Fibroblast of skin of right biceps (primary cell): ENCODE data around the gene SERPINB6.
"Not testable (repeated sequence)": the region's sequence is repeated elsewhere in the genome, so short reads cannot be mapped to it uniquely, and the experiment has no call there.

Source experiments
- DNase-seq: peaks from one replicate; pipeline ENCODE4 v3.0.0-alpha.2; 2013

The SERPINB6 gene

DNA sequence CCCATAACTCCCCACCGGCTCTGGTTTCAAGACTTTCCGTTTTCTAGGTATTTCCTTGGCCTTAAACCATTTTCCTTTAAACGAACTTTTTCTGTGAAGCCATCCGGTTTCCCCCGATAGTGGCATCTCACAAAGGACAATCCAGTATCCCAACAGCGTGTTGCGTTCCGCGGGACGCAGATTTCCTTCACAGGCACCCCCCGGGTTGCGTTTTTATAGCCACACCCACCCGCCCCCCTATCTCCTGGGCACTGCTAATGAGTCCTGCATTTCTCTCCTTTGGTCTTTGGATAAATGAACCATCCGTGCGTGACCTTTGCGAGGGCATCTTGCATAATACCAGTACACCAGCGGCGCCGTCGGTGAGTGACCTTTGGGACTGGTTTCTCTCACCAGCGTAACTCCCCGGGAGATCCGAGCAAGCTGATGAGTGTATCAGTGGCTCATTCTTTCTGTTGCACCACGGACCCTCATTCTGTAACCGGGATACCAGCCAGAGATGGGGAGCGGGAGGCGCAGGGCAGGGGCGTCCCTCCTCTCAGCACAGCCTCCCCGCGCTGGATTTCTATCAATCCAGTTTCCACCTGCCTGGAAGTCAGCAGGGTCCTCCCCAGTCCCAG lies 27.7 kb upstream of the SERPINB6 start:
- DNase-seq: peak; percentile 79

DNA sequence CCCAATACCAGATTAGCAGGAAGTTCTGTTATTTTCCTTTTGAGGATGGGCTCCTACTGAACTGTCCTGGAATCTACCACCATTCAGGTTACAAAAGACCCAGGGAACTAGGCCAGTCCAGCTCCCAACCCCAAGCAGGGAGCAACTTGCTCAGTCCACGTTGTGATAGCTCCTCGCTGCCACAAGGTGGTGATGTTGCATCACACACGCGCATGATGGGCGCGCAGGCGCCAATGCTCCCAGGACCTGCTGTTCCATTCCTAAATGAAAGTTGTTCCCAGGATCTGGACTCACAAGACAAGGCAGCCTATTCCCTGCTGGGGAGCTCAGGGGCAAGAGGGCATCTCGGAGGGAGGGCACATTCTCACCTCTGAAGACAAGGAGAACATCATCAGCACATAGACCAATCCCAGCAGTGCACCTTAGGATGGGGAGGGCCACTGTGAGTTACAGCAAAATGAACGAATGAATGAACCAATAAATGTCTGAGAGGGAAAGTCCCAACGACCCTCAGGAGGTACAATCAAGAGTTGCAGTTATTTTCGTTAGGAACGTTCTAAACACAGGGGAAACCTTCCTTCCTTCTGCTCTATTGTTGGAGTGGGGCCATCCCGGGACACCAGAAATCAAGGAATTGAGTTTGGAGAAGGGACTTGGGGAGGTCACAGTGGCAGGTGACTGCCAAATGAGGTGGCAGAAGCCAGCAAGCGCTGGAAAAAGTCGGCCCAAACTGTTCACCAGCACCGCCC lies 27.1 kb upstream of the SERPINB6 start:
- not testable (repeated sequence) for DNase-seq

DNA sequence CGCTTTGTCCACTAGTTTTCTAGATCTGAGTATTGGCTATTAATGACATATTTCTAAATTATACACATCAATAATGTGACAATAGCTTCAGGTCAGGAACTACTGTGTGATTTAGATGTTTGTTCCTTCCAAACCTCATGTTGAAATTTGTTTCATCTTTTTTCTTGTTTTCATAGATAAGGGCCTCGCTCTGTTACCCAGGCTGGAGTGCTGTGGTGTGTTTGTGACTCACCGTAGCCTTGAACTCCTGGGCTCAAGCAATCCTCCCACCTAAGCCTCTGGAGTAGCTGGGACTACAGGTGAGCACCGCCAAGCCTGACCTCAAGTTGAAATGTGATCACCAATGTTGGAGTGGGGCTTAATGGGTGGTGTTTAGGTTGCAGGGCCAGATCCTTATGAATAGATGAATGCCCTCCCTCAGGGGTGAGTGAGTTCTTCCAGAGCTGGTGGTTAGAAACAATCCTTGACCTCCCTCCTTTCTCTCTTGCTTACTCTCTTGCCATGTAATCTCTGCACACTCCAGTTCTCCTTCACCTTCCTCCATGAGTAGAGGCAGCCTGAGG lies 22.5 kb upstream of the SERPINB6 start:
- no peak for DNase-seq

DNA sequence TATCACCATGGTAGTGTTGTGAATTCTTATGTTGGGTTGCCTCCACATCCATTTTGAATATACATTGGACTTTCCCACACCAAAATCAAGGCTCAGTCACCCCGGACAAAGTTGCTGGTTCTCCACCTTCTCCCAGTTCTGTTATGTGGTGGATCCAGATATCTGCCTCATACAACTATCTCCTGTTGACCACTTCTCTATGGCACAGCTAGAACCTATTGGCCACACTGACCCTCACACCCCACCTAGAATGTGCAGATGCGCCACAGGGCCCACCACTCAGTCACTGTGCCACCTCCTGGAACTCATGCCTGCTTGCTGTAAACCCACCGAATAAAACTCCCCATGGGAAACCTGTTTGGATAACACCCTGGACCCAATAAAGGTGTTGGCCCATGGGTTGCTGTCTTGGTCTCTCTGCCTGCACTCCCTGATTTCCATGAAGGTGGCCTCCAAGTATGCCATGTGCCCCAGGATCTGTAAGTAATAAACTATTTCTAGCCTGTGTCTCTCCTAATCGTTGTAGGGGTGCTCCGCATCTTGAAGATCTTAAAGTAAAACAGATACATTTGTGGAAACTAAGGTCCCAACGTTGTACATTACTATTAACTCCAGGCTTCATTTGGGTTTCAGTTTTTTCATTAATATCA lies 21.1 kb upstream of the SERPINB6 start:
- no peak for DNase-seq

DNA sequence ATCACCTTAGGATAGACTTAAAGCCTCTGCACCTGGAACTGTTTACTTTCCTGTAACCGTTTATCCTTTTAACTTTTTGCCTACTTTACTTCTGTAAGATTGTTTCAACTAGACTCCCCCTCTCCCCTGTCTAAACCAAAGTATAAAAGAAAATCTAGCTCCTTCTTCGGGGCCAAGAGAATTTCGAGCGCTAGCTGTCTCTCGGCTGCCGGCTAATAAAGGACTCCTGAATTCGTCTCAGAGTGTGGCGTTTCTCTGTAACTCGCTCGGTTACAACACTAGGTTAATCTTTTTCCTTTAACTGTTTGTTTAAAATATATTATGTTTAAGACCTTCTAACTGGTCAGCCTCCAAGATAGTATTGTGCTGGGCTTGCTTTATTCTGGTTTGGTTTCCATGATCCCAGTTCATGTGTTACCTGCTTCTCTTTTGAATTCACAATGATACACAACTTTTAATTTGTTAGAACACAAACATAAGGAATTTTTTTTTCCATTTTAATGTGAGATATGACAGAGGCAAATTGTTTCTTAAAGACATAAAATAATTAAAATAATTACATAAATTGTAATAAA lies 19.7 kb upstream of the SERPINB6 start:
- no peak for DNase-seq

DNA sequence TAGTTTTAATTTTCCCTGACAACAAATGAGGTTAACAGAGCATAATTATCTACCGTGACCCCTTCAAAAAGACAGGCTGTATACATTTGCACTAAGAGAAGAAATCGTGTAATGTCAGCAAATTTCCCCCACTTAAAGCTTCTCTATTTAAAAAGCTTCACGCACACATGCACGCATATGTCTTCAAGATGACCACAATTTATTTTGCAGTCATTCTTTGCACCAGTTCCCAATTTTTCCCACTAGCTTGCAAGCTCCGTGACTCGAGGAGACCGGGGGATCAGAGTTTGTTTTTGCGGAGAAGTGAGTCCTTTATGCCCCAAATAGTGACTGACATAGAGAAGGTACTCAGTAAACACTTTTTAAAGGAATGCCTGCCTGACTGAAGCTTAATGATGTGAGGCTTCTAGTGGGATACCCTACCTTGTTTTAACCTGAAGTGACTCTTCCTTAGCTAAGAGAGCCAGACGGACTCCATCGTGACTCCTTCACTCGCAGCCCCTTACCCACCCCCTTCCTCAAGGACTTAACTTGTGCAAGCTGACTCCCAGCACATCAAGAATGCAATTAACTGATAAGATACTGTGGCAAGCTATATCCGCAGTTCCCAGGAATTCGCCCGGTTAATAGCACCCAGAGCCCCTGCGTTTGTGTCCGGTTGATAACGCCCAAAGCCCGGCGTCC lies 19.0 kb upstream of the SERPINB6 start:
- DNase-seq: peak; percentile 56

DNA sequence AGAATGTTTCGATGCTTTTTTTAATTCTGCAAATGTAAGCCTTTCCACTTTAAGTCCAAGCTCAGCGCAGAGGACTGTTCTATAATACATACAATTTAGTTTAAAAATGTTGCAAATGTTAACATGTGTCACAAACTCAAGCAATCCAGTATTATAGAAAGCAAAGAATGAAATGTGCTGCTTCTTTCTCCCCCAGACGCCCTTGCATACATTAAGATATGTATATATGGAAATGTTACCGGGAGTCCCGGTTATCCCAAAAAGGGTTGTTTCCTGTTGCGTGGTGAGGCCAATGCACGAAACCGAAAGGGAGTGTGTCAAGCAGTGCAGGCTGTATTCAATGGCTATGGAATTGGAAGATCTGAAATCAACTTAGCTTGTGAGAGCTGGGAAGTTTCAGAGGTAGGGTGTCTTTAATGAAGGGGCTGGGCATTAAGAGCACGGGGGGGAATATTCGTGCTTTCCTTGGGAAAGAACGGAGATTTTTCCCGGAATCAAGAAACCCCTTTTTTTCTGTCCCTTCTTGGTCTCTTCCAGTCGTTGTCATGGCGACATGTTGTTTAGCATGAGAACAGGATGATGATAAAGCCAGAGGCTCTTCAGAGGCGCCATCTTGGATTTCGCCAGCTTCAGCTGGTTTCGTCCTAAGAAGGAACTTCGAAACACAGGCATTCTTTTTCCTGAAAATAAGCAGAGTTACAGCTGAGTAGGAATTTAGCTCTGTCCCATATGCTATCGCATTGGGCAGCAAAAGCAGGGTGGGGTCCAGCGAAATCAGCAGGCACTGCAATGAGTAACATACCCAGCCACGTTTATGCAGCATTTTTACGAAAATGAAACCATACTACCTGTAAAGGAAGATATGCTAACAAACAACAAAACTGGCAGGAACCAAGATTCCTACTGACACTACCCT lies 18.2 kb upstream of the SERPINB6 start:
- DNase-seq: peak; percentile 96

DNA sequence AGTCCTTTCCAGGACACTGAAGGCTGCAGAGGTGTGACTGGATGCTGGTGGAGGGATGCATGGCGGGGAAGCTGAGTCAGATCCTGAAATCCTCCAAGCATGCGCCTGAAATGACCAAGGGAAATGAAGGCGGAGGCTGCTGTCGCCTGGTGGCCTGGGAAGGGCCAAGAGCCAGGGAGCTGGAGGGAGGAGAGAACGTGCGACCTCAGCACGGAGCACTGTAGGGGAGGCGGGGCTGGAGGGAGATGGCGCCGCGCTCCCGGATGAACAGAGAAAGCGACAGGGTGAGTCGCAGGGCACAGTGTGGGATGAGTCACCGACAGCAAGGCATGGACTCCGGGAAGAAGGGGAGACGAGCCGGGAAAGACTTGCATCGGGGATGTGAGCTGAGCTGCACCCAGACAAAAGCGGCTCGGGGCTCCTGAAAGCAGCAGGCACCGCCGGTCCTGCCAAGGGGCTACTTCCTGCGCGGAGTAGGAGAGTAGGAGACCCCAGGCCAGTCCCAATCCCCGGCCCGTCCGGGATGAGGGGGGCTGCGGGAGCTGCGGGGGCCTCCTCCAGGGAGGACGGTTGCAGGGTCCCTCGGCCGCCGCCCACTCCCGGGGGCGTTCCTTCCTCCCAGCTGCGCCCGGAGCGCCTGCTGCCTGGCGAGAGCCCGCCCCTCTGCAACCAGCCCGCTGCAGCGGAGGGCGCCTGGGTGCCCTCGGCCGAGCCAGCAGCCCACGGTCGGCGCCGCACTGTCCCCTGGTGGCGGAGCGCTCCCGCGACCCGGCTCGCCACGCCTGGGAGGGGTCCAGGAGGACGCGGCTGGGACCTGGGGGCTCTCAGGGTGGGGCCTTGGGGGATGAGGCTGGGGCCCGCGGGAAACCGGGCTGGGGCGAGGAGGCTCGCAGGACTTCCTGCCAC lies 17.3 kb upstream of the SERPINB6 start:
- DNase-seq: peak; percentile 99

DNA sequence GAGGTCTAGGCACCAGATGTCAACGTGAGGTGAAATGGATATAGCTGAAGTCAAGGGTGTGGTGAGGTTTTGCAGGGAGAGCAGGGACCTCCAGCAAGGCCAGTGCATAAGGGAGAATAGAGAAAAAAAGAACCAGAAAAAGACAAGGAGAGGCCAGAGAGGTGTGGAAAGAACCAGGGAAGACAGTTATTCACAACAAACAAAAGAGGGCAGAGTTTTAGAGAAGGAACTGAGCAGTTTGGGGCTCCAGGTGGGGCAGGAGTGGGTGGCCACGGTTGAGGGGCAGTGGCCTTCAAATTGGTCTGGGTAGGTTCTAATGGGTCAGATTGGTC lies 16.7 kb upstream of the SERPINB6 start:
- DNase-seq: no peak

DNA sequence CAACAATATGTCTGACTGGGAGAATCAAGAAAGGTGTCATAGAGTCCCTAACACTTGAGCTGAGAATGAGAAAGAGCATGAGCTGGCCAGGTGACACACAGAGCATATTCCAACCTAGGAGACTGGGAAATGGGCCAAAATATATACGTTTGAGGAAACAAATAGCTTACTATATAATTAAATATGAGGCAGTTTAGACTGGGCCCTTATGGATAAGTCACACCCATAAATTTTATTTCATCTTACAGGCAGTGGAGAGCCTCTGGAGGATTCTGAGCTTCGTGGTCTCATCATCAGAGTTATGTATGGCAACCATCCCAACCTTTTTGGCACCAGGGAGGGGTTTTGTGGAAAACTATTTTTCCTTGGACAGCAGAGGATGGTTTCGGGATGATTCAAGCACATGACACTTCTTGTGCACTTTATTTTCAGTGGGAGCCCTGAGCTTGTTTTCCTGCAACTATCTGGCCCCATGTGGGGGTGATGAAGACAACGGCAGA lies 15.4 kb upstream of the SERPINB6 start:
- peak; percentile 99 for DNase-seq

DNA sequence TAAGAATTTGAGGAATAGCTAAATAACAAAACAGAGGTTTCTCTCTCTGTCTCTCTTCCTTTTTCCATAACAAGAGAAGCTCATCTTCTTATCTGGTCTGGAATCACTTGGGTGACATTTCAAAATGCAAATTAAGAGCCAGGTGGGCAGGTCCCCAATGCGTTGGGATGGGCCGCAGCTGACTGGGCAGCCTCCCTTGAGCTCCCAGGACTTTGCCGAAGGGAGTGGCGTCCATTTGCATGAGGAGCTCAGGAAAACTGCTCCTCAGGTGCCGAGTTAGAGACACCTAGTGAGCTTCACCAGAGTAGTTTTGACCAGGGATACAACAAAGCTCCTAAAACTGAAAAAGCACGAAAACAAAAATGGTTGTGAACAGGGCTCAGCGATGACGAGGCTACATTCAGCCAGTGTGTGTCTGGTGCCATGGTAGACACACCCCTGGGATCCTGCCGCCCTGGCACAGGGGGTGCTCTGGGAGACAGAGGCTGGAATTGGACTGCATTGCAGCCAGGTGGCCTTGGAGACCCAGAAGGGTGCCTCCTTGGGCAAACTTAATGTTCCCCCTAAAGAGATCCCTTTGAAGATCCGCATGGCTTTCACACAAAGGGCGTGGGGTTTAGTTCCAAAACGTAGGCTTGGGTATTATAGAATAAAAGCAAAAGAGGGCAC lies 13.5 kb upstream of the SERPINB6 start:
- DNase-seq: no peak

DNA sequence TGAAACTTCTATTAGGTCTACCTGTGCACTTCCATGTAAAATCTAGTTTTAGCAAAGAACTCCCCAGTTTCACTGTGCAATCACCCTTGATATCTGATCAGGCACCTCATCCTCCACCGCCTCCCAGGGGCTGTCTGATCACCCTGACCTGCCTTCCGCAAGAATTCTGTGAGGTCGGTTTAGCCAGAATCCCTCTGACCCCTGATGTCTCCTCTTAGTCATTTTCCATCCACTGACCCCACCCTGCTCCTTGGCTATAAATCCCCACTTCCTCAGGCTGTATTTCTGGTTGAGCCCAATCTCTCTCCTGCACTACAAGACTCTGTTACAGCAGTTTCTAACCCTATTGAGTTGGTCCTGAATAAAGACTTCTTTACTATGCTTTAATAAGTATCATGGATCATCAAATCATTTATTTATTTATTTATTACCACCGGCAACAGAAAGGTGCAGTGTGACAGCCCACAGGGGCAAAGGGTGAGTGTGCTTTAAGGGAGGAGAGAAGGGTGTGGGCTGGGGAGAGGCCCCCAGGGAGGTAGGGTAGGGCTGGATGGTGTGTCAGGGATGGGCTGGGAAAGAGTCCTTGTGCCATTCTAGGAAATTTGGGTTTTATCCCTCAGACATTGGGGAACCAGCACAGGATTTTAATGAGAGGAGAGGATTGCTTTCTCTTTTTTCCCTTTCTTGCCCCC lies 11.2 kb upstream of the SERPINB6 start:
- DNase-seq: no peak

DNA sequence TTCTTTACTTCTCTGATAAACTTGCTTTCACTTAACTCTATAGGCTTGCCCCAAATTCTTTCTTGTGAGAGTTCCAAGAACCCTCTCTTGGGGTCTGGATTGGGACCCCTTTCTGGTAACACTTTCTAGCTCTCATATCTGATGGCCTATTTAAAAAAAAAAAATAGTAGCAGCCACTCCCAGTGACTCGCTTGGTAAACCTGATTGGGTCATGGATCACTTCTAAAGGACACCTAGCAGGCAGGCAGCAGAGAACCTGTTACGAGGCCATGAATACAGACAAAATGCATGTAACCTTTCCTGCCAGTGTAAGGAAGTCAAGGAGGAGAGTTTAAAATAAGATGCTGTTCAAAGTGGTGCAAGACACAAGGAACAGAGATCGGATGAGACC lies 9.1 kb upstream of the SERPINB6 start:
- DNase-seq: no peak

DNA sequence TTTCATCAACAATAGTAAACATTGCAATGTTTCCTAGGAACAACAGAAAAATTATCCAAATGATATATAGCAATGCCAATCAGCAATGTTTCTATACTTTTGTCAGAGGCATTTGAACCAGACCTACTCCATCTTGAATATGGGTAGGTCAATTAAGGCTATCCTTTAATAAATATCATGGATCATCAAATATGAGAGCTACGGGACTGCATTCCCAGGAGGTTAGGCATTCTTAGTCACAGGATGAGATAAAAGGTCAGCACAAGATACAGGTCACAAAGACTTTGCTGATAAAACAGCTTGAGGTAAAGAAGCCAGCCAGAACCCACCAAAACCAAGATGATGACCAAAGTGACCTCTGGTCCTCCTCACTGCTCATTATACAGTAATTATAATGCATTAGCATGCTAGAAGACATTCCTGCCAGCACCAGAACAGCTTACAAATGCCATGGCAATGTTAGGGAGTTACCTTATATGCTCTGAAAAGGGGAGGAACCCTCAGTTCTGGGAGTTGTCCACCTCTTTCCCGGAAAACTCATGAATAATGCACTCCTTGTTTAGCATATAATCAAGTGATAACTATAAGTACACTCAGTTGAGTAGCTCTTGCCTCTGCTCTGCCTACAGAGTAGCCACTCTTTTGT lies 8.6 kb upstream of the SERPINB6 start:
- peak; percentile 33 for DNase-seq

DNA sequence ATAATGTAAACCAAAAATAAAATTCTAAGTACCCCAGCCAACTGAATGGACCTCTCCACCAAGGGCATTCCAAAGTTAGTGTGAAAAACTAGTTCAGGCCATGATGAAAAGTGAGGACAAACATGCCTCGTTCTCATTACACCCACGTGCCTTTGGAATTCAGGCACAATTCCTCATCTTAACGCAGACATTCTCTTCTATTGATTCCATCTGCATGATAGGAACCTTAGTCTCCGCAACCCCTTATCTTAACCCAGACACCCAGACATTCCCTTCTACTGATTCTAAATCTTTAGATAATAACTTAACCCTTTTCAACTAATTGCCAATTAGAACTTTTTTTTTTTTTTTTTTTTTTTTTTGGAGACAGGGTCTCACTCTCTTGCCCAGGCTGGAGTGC lies 7.6 kb upstream of the SERPINB6 start:
- DNase-seq: peak; percentile 52

DNA sequence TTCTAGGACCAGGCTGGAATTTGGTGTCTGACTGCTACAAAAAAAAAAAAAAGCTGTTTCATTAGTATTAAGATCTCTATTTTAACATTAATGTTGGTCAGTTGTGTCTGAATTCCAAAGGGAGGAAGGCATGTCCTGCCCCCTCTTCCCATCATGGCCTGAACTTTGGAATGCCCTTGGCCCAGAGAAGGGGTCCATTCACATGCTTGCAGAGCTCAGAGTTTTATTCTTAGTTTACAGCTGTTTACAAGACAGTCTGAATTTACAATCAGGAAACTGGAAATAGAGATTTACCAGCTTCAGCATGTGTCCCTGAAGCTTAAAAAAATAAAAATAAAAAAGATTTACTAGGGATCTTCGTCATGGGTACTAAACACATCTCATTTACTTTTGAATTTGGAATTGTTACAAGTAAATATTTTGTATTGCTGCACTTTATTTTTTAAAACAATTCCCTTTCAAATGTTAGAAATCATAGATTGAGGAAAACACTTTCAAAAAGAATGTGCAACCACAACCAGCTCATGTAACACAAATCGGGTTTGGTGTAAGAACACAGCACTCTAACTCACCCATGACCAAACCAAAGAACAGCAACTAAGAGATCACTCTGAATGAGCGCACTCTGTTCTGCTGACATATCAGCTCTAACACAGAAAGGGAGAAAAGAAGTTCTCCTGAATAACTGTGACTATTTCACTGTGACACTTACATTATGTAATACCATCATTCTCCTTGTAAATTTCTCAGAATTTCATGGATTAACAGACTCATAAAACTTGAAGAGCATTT lies 6.6 kb upstream of the SERPINB6 start:
- DNase-seq: peak; percentile 18

DNA sequence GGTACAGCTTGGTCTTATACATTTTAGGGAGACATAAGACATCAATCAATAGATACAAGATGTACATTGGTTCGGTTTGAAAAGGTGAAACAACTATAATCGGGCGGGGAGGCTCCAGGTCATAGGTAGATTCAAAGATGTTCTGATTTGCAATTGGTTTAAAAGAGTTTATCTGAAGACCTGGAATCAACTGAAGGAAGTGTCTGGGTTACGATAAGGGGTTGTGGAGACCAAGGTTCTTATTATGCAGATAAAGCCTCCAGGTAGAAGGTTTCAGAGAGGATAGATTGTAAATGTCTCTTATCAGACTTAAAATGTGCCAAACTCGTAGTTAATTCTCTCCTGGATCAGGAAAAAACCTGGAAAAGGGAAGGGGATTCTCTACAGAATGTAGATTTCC lies 5.9 kb upstream of the SERPINB6 start:
- DNase-seq: no peak

DNA sequence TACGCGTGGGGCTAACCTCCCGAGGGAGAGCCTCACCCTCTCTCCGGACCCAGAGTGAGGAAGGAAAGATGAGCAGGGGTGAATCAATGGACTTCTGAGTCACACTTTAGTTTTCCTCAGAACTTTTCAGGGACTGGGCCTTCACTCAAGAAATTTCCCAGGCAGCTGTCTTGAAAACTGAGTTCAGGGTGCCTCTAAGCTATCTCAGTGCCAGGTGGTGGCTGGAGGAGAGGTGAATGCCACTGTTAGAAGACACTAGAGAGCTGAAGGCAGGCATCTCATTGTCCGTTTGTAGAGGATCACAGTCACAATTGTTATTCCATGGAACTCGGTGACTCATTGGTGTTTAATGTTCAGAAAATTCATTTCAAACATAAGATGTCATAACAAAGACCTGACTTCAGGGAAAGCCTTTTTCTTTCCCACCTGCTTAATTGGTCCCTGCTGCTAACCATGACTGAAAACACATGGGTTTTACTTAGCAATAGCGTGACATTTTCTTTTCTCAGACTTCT lies 5.3 kb upstream of the SERPINB6 start:
- DNase-seq: peak; percentile 89
